GM23248 (cell line): ENCODE data around the gene NRSN2.

Source experiments
- EZH2 ChIP-seq: fragments of 200-600 bp; sonication (generic); IDR thresholded peaks from 2 replicates; pipeline ENCODE4 v1.6.1; 2018; ENCODE audit warnings: antibody characterized with exemption, mild to moderate bottlenecking; ENCODE audit not compliant: insufficient read depth, poor library complexity, severe bottlenecking
- EZH2phosphoT487 ChIP-seq: fragments of 200-600 bp; sonication (generic); IDR thresholded peaks from 2 replicates; pipeline ENCODE4 v1.6.1; 2018; ENCODE audit warnings: antibody characterized with exemption, moderate library complexity, mild to moderate bottlenecking, low read depth; ENCODE audit not compliant: insufficient read depth

GRCh38 chr20:310645-311044 is 36.3 kb upstream of the NRSN2 start:
- TF ChIP-seq EZH2phosphoT487 (no peak), EZH2 (no peak)
